ENCODE results near the gene ATG16L1.

GRCh38 chr2:233301811-233302210, 50.3 kb downstream of the ATG16L1 start:
- no peak for TF ChIP-seq CTCF (IDR thresholded peaks at IDR 0.05 in 4 of 5, conservative IDR thresholded peaks at IDR 0.05 in 1 of 5)
- no peak for TF ChIP-seq POLR2A (IDR thresholded peaks at IDR 0.05)

All from gastrocnemius medialis (tissue), 4 donors.